ENCODE measurements around the gene FNIP2. TPM values are rescaled to one million over a fixed set of nuclear protein-coding genes. Genes with fewer than 3 reads are reported as not detected.

FNIP2 gene
- total and polyA plus RNA-seq, 8 donors, result 4.8 to 109 (median 28.9) TPM

DNA sequence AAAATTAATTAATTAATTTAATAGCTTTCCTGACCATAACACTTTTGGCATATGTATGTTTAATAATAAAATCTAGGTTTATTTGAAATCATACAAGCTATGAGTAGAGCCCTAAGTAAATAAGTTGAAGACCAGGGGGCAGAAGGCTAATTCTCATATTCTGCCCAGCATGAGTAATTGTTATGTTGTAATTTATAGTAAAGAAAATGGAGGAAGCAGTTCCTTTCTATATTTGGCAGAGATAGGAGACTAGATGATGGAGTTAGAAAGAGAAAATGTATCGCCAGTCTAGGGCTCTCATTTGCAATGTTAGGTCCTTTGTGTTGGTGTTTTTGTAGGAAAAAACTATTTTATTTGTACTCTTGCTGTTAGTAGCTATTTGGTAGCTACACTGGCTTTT is 89.1 kb downstream of the FNIP2 start:
- Histone ChIP-seq H3K27me3 (no peaks in the 10 kb centered on the region), H3K9me3 (no peaks in the 10 kb centered on the region), H3K27ac (no peak overlapping the region), H3K36me3 (peaks cover 8 to 62% (median 57%) of the 10 kb centered on the region in 4 donors), H3K4me1 (peaks cover 0 to 8% (median 6%) of the 10 kb centered on the region in 4 donors), H3K4me3 (no peak overlapping the region)
- no peak for DNase-seq
- 84 to 96% (median 92%) methylated on average over 1 of the region's 1 CpG for WGBS, 5 donors
- intact Hi-C loops (cut with DNase I; ENCODE audit: low total_unique reads), result no loop called here
- no peak for TF ChIP-seq POLR2A (IDR thresholded peaks at IDR 0.05)
- no peak for TF ChIP-seq EP300 (IDR thresholded peaks at IDR 0.05)
- no peak for TF ChIP-seq POLR2AphosphoS5 (IDR thresholded peaks at IDR 0.05)
- TF ChIP-seq, protein P1, sequence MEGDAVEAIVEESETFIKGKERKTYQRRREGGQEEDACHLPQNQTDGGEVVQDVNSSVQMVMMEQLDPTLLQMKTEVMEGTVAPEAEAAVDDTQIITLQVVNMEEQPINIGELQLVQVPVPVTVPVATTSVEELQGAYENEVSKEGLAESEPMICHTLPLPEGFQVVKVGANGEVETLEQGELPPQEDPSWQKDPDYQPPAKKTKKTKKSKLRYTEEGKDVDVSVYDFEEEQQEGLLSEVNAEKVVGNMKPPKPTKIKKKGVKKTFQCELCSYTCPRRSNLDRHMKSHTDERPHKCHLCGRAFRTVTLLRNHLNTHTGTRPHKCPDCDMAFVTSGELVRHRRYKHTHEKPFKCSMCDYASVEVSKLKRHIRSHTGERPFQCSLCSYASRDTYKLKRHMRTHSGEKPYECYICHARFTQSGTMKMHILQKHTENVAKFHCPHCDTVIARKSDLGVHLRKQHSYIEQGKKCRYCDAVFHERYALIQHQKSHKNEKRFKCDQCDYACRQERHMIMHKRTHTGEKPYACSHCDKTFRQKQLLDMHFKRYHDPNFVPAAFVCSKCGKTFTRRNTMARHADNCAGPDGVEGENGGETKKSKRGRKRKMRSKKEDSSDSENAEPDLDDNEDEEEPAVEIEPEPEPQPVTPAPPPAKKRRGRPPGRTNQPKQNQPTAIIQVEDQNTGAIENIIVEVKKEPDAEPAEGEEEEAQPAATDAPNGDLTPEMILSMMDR (IDR thresholded peaks at IDR 0.05), result no peak

DNA sequence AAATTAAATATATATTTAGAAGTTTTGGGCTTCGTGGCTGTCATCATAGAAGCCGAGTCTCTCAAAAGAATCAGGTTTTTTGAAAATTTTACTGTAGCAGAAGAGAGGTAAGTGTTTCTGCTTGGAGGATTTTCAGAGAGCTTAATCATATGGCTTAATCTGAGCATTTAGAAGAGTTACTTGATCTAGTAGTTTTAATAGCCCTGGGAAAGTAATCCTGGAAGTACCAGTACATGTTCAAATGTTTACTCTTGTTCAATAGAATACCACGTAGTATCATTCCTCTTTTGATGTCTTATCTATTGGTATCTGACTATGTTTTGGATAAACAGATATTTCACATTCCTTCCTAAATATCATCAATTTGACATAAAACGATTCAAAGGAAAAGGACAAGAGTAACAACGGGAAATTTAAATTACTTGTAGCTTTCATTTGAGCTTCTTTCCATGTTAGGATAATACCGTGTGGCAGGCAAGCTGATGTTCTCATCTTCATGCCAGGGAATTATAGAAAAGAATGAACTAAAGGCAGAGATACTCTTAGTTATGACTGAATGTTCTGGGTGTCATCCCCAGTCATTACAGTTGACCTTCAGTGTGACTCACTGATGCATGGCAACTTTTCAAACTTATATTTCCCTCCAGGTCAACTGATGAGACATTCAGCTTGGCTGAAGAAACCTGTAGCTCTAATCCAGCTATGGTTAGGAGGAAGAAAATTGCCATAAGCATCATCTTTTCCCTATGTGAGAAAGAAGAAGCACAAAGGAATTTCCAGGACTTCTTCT is 89.8 kb downstream of the FNIP2 start:
- intact Hi-C loops (cut with DNase I; ENCODE audit: low total_unique reads), result no loop called here
- Histone ChIP-seq H3K4me3 (no peak overlapping the region), H3K27ac (no peak overlapping the region), H3K27me3 (no peaks in the 10 kb centered on the region), H3K36me3 (peaks cover 8 to 68% (median 63%) of the 10 kb centered on the region in 4 donors), H3K4me1 (peaks cover 0 to 8% (median 6%) of the 10 kb centered on the region in 4 donors), H3K9me3 (no peaks in the 10 kb centered on the region)
- no peak for DNase-seq
- TF ChIP-seq POLR2A (IDR thresholded peaks at IDR 0.05), result no peak
- 64 to 78% (median 72%) methylated on average over 6 of the region's 6 CpGs for WGBS, 5 donors

DNA sequence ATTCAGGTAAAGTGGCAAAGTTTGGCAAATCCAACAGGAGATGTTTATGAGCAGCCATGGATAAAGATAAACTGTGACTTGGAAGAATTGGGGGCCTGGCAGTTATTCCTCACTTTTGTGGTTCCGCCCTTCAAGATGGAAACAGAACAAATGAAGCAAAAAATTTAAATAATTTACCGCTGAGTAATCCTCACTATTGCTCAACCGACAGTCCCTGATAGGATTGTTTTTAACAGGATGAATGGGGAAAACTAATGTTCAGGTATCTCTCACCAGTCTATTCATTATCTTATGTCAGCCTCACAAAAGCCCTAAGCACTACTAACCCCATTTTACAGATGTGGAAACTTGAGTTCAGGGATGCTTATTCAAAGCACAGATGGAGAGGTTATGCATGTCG is 90.8 kb downstream of the FNIP2 start:
- Histone ChIP-seq H3K4me3 (no peak overlapping the region), H3K27me3 (no peaks in the 10 kb centered on the region), H3K4me1 (peaks cover 0 to 8% (median 6%) of the 10 kb centered on the region in 4 donors), H3K27ac (no peak overlapping the region), H3K9me3 (no peaks in the 10 kb centered on the region), H3K36me3 (peaks cover 8 to 72% (median 67%) of the 10 kb centered on the region in 4 donors)
- whole genome bisulfite sequencing, 5 donors, result 95 to 99% (median 96%) methylated on average over 4 of the region's 4 CpGs
- intact Hi-C loops (cut with DNase I; ENCODE audit: low total_unique reads), result loop anchor here (10.0 kb wide), 2 partner anchors 315 to 345 kb away; no protein-coding TSS in a partner anchor
- no peak for DNase-seq
- TF ChIP-seq, protein P1 (IDR thresholded peaks at IDR 0.05), result no peak
- TF ChIP-seq POLR2A (IDR thresholded peaks at IDR 0.05) (no peak), EP300 (IDR thresholded peaks at IDR 0.05) (no peak), POLR2AphosphoS5 (IDR thresholded peaks at IDR 0.05) (no peak)

DNA sequence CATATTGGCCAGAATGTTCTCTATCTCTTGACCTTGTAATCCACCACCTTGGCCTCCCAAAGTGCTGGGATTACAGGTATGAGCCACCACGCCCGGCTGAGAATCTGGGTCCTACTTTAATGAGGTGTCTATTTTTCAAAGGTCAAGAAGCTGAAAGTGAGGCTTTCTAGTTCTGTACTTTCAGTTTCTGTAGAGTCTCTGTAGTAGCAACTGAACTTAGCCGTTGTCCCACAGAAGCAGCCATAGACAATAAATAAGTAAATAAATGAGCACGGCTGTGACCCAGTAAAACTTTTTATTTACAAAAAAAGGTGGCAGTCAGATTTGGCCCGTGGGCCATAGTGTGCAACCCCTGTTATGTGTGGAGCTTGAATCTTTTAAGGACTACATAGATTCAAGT is 92.0 kb downstream of the FNIP2 start:
- Histone ChIP-seq H3K36me3 (peaks cover 8 to 82% (median 66%) of the 10 kb centered on the region in 4 donors), H3K27me3 (no peaks in the 10 kb centered on the region), H3K9me3 (no peaks in the 10 kb centered on the region), H3K27ac (no peak overlapping the region), H3K4me3 (no peak overlapping the region), H3K4me1 (peaks cover 0 to 8% (median 6%) of the 10 kb centered on the region in 4 donors)
- WGBS, 5 donors, result 36 to 65% (median 44%) methylated on average over 5 of the region's 5 CpGs
- intact Hi-C loops (cut with DNase I; ENCODE audit: low total_unique reads), result loop anchor here (10.0 kb wide), 2 partner anchors 314 to 344 kb away; no protein-coding TSS in a partner anchor
- DNase-seq, result no peak
- TF ChIP-seq POLR2A (IDR thresholded peaks at IDR 0.05), result no peak
- TF ChIP-seq EP300 (IDR thresholded peaks at IDR 0.05), result no peak
- TF ChIP-seq, protein P1 (IDR thresholded peaks at IDR 0.05), result no peak
- no peak for TF ChIP-seq POLR2AphosphoS5 (IDR thresholded peaks at IDR 0.05)
